Anterior cingulate cortex (tissue), 58 donors: ENCODE data around the gene VPS16.
"Not testable (repeated sequence)": the region's sequence is repeated elsewhere in the genome, so short reads cannot be mapped to it uniquely, and the experiment has no call there.

Experiments
- DNase-seq, 58 donors: peaks; one replicate each; lab custom pipeline; 2025; lab: John Stamatoyannopoulos, UW

VPS16 gene

DNA sequence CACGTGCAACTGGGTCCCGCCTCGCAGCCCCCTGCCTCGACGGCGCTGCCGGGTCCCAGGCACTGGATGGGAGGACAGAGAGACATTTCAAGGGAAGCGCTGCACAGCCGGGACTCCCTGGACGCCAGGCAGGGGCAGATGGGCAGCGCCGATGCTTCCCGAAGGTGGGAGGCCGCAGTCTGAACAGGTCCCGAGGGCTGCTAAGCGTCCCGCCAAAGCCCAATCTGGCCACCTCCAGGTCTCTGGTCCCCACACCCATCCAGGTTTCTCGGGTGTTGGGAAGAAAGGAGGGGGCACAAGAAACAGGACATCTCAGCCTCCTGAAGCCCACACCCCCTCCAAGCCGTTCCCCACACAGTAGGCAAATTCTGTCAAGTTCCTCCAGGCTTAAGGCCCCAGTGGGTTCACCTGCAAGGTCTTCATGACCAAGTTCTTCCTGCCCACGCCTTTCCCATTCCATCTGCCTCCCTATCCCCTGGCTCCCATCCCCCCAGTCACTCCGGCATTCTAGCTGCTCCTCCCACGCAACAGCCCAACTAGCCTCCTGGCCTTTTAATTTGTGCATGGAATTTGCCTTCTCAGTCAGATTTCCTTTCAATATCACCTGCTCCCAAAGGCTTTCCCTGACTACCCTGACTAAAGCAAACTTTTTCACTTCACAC is 34.7 kb upstream of the VPS16 start:
- DNase-seq = no peak

DNA sequence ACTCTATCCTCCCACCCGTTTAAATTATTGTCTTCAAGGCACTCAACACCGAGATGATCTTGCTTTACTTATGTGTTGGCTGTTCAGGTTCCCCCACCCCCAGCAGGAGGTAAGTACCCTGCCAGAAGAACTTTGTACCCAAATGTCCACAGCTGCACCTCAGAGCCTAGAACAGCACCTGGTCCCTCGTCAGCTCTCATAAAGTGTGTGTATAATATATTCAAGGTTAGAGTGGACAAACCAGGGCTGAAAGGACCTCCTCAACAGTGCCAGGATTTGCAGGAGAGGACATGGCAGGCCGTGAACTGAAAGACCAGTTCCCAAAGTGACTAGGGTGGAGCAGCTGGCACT is 34.2 kb upstream of the VPS16 start:
- no peak for DNase-seq

DNA sequence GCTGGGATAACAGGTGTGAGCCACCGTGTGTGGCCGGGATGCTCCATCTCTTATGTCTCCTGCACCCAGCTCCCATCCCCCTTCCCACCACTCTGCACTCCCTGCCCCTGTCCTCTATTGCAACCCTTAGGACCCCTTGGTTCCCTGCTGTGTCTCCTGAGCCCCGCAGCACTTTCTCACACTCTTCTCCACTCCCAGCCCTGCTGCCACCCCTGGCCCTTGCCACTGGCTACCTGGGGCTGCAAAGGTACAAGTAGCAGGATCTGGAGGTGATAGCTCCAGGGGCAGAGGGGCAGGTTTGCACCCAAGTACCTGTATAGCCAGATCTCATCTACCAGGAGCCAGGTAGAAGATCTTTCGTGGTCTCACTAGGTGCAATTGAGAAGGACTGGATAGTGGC is 33.5 kb upstream of the VPS16 start:
- DNase-seq = no peak

DNA sequence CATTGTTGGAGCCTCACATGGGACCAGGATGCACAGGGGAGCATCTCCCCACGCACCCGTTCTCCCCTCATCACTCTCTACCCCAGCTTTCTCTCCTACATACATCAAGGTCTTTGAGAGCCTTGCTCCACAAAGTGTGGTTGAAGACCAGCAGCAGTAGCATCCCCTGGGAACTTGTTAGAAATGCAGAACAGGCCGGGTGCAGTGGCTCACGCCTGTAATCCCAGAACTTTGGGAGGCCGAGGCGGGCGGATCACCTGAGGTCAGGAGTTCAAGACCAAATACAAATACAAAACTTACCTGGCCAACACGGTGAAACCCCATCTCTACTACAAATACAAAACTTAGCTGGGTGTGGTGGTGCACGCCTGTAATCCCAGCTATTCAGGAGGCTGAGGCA is 32.6 kb upstream of the VPS16 start:
- not testable (repeated sequence) for DNase-seq

DNA sequence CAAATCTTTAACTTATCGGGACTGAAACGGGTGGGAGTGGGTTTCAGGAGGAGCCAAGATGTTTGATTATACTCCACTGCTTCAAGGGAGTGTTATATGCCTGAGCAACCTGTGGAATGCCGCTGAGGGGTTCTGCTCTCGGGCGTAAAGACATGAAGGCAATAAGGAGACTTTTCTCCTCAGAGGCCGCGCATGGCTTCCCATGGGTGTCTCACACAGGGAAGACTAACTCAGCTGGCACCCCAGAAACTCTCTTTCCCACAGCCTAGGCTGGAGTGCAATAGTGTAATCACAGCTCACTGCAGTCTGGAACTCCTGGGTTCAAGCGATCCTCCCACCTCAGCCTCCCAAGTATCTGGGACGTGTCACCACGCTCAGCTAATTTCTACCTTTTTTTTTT is 30.9 kb upstream of the VPS16 start:
- DNase-seq = no peak

DNA sequence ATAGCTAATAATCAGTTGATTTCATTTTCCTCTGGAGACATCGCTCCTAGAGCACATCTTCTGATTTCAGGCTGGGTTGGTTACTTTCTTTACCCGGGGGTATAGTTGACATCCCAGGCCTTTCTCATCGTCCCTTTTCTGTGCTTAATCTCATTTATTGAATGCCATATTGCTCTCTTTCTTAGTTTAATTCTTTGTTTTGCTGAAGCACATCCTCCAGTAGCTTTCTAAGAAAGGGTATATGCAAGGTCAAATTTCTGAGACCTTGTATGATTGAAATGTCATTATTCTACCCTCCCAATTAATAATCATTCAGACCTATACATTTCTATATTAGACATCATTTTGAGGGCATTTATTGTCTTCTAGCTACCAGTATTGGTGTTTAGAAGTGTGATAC is 28.4 kb upstream of the VPS16 start:
- no peak for DNase-seq

DNA sequence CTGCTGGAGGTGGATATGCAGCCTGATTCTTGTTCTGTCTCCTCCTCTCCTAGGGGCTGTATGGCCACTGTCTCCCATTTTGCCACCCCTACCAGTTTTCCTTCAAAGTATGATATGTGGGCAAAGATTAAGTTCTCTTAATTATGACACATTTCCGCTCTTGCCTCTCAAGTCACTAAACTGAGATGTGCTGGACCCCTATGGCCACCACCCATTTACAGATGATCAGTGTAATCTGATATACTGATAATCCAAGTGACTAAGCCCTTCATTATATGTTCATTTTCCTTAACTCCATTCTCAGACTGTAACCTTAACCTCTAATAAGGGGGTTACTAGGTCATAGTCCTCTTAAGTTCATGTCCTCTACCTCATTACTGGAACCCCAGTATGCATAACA is 26.5 kb upstream of the VPS16 start:
- DNase-seq = no peak

DNA sequence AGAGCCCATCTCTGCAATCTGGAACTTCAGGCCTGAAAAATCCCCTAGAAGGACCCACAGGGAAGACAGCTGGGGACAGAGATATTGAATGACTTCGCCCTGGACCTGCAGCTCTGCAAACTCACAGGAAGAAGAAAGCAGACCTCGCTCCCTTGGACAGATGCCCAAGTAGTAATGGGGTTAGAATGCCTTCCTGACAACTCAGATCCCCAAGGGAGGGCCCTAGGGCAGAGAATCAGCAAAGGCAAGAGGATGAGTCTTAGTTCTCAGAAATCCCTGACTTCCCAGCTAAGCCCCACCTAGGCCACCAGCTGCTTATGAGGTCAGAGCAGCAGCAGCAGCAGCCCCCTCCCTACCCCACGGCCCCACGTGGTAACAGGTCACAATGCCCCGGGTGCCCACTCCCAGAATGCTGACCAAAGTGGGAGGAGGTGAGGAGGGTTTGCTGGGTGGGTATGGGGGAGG is 25.9 kb upstream of the VPS16 start, which contains the start of gene C20orf141:
TSS of gene C20orf141 (plus strand) at position 401 of the 465 bp plus-strand sequence. CDS start 198 bp downstream, outside the sequence.
- DNase-seq = no peak

DNA sequence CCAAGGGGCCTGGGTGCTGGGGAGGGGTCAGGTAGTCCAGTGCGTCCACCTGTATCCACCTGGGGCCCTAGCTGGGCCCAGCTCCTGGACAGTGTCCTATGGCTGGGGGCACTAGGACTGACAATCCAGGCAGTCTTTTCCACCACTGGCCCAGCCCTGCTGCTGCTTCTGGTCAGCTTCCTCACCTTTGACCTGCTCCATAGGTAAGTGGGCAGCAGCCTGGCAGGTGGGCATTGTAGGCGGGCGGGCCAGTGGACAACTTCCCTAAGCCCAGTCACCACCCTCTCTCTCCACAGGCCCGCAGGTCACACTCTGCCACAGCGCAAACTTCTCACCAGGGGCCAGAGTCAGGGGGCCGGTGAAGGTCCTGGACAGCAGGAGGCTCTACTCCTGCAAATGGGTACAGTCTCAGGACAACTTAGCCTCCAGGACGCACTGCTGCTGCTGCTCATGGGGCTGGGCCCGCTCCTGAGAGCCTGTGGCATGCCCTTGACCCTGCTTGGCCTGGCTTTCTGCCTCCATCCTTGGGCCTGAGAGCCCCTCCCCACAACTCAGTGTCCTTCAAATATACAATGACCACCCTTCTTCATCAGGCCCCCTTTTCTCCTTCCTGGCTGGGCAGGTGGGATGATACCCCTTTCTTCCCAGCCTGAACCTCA is 25.2 kb upstream of the VPS16 start:
- no peak for DNase-seq

DNA sequence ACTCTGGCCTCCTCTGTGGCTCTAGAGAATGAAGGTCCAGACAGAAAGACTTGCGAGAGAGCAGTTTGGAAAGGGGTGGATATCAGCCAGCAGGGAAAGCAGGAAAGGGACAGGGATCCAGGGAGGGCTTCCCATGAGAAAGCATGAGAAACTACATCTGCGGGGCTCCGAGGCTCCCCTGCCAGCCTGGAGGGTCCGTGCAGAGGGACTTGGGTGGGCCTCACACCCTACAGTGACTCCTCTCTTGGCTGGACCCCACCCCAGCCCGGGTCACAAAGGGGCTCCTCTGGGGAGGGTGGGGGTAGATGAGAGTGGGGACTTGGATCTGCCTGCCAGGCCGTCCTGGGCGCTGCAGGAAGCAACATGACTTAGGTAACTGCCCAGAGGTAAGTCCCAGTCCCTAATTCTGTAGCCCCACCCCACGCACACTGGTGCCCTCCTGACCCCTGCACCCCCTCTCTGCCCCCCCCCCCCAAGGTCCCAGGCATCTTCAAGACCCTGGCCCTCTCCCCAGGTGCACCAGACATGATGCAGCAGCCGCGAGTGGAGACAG is 24.4 kb upstream of the VPS16 start, which contains the start of gene TMEM239:
TSS of gene TMEM239 (plus strand) at position 335 of the 553 bp plus-strand sequence. CDS start at position 526, 191 bp downstream.
- DNase-seq = no peak

DNA sequence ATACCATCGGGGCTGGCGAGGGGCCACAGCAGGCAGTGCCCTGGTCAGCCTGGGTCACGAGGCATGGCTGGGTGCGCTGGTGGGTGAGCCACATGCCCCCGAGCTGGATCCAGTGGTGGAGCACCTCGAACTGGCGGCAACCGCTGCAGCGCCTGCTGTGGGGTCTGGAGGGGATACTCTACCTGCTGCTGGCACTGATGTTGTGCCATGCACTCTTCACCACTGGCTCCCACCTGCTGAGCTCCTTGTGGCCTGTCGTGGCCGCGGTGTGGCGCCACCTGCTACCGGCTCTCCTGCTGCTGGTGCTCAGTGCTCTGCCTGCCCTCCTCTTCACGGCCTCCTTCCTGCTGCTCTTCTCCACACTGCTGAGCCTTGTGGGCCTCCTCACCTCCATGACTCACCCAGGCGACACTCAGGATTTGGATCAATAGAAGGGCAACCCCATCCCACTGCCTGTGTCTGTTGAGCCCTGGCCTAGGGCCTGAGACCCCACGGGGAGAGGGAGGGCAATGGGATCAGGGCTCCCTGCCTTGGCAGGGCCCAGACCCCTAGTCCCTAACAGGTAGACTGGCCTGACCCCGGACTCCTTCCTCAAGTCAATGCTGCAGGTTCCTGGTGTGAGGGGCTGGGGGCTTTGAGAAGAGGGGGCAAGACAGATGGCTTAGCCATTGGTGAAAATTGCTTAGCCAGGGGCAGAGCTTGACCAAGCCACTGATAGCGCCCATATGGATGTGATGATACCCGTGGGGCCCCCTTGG is 23.8 kb upstream of the VPS16 start:
- DNase-seq = no peak

DNA sequence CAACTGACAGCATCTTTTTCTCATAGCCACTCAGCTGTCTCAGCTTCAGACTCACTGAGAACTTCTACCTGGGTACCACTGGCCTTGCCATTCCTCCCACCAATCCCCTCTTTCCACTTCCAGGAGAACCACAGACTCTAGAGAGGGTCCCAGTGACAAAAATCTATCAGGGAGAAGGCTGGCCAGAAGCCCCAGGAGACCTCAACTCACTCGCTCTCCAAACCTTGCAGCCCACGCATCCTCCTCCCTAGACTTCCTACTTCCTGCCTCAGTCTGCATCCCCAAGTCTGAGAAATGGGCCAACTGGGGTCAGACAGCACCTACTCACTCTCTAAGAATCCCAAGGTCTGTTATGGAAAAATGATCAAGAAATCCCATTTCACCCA is 23.2 kb upstream of the VPS16 start:
- no peak for DNase-seq

DNA sequence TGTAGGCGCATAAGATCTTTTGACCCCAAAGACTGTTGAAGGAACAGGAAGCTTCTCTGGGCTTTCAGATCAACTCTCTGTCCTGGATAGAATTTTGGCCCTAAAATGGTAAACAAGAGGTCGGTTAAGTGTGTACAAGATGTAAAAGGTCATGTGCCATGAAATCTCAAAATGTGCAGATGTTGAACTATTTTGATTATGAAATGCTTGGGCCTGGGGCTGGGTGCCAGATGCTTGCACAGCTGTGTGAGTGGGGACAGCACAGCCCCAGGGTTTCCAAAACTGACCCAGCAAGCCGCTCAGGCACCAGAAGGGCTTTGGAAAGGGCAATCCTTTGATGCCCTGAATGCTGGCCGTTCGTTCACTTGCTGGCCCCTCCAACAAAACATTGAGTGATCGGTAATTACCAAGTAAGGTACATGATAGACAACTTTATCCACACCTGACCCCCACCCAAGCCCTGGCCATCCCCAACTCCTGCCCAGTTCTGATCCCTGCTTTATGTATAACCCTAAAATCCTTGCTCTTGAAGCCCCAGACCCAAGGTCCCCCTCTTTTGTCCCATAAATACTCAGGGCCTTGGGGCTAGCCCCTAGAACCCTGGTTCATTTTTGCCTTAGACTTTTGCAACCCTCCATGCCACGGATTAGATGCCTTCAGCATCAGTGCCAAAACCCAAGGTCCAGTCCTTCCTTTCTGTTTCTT is 22.5 kb upstream of the VPS16 start:
- no peak for DNase-seq

DNA sequence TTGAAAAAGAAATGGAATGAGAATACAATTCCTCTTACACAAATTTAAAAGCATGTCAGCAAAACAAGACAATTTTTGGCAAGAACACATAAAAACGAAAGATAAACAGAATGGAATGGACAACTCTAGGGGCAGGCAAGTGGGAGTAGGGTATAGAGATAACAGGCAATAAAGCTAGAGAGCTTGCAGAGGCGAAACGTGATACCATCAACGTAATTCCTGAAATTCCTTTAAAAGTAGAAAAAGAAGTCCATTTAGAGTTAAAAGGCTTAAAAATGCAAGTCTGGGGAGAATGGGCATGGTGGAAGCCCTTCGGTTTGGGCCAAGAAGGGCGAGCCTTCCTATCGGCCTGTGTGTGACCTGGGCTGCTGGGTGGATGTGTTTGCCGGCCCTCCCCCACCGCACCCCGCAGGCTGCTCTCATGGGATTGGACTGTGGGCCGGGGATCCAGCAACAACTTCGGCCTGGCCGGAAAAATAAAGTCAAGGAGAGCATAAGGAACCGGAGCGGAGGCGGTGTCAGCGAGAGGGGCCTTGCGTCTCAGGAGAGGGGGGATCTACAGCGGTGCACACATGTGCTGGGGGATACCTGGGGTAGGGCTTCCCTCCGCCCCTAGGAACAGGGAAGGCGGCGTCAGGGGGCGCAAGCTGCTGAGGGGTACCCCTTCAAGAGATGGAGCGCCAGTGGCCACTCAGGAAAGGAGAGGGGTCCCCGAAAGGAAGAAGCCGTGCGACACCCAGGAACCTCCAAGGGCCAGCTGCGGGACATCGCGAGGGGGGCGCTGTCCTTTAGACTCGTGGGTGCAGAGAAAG is 20.3 kb upstream of the VPS16 start:
- DNase-seq = no peak

DNA sequence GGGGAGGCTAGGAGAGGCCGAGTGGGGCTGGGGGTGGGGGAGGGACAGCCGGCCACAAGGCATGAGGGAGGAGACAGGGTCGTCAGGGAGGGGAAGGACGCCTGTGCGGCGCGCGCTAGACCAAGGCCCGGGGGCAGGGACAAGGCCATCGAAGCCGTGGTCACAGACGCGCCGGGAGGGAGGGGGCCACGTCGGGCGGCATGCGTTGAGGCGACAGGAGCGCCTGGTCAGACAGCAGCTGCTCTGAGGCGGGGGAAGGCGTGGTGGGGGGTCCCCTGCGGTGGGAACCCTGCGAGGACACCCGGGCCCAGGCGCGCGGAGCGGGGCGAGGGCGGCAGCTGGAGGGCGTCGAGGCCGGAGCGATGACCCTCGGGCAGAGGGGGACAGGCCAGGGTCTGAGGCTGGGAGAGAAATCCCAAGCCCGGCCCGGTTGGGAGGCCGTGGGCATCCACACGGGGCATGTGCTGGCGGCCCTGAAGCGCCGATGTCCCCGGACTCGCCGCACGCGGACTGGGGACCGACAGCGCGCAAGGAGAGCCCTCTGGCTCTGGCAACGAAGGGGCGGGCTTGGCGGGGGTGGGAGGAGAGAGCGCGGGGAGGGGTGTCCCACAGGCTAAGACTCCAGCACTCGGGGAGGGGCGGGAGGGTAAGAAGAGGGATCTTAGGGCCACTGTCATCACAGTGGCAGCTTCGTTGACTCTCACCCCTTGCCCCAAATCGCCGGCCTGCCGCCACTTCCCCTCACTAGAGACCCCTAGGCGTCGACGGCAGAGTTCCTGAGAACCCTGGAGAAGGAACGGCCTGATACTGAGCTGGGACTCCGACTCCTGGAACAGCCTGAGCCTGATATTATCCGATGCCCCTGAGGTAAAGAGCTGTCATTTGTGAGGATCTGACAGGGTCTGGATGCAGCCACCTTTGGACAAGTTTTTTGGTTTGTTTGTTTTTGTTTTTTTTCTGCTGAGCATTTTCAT is 19.4 kb upstream of the VPS16 start:
- no peak for DNase-seq

DNA sequence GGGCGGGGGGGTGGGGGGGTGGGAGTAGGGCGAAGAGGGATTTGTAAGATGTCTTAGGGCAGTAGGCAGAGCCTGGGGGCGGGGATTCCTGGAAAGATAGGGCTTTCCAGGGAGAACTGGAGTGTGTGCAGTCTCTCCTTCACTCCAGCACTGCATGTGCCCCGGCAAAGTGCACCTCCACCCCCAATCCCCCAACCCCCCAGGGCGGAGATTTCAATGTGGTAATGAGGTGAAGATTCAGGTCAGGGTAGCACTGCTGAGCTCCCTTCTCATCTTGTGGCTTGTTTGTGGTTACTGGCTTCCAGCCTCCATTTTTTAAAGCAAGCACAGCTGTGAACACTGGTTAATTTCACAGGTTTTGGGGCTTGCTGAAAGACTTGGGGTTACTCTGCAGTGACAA is 18.5 kb upstream of the VPS16 start:
- no peak for DNase-seq

DNA sequence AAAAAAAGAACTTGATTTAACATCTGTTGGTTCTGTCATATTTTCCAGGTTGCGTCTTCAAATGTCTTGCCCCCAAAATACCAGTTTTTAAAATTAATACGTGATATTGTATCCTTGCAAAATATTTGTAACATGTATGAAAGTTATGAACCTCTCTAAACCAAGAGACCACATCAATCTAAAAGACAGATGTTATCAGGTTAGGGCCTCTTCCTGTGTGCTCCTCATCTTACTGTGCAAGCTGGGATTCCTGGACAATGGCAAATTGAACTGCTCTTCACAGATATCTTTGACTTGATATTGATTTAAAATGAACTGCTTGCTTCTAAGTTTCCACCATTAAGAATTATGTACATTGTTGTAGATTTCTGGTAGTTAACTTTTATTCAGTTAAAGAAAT is 14.8 kb upstream of the VPS16 start:
- no peak for DNase-seq

DNA sequence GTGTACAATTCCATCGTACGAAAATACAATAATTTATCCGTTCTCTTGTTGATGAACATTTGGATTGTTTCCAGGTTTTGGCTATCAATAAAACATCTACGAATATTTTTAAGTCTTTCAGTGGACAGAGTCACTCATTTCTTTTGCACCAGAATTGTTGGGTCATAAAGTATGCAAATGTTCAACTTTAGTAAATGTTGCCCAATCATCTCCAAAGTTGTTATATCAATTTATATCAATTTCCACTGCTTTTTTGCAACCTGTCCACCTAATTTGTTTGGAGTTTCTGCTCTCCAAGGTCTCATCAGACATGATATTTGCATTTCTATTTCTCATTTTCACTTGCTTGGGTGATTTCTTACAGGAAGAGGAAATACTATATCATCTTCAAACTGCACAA is 13.9 kb upstream of the VPS16 start:
- no peak for DNase-seq

DNA sequence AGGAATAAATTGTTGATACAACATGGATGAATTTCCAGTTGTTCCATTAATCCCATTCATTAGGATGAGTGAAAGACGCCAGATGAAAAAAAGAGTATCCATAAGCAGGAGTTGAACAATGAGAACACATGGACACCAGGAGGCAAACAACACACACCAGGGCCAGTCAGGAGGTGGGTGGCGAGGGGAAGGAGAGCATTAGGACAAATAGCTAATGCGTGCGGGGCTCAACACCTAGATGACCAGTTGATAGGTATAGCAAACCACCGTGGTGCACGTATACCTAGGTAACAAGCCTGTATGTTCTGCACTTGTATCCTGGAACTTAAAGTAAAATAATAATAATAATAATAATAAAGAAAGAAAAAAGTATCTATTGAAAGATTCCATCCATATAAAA is 11.2 kb upstream of the VPS16 start:
- no peak for DNase-seq
